Stimulated activated CD4-positive, alpha-beta T cell treated with anti-CD3 and anti-CD28 coated beads, Interleukin-12 subunit alpha, Interleukin-12 subunit beta, amount 100 ng/mL, for 48 hours (primary cell): Measurements from ENCODE around the gene KRTAP2-4.
"Not testable (repeated sequence)": the region's sequence is repeated elsewhere in the genome, so short reads cannot be mapped to it uniquely, and the experiment has no call there.

Source experiments
- DNase-seq, 3 donors: peaks; one replicate each; pipeline ENCODE4 v3.0.0-alpha.2; 2020; ENCODE audit warnings: low read depth in 2 of 3, low spot score in 1 of 3

The KRTAP2-4 gene

GRCh38 chr17:41071606-41072360 lies 6.1 kb upstream of the KRTAP2-4 start:
- DNase-seq: no peak

- DNase-seq: no peak
Measured at GRCh38 chr17:41069031-41069430, 3.4 kb upstream of the KRTAP2-4 start.

GRCh38 chr17:41067281-41067680 lies 1.6 kb upstream of the KRTAP2-4 start:
- no peak for DNase-seq

- not testable (repeated sequence) for DNase-seq
Measured at GRCh38 chr17:41065016-41065689, 526 bp downstream of the KRTAP2-4 start.

GRCh38 chr17:41064301-41064700 lies 1.4 kb downstream of the KRTAP2-4 start:
- no peak for DNase-seq

DNA sequence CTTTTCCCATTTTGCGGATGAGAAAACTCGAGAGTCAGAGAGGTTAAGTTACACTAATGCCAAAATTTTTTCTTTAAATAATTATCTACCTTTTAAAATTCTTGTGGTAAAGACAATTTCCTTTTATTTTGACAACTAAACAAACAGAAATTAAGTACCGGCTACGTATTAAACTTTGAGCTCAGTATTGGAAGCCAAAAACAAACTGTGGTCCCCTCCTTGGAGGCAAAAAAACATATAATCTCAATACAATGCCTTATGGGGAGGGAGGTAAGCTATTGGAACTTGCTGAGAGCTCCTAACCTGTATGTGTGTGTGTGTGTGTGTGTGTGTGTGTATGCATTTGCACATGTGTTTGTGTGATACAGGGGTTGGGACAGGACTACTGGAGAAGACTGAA lies 2.2 kb downstream of the KRTAP2-4 start:
- DNase-seq: no peak

- no peak for DNase-seq
Measured at GRCh38 chr17:41061964-41062363, 3.7 kb downstream of the KRTAP2-4 start.

- no peak for DNase-seq
Measured at GRCh38 chr17:41060052-41060604, 5.6 kb downstream of the KRTAP2-4 start, which contains the start of gene KRTAP2-3. Gene KRTAP2-3, minus strand, starts transcription at chr17:41060114. Its CDS starts 64 bp downstream, at chr17:41060050.

- not testable (repeated sequence) for DNase-seq
Measured at GRCh38 chr17:41059276-41060051, 6.2 kb downstream of the KRTAP2-4 start.

GRCh38 chr17:41058741-41059140 lies 6.9 kb downstream of the KRTAP2-4 start:
- DNase-seq: no peak

DNA sequence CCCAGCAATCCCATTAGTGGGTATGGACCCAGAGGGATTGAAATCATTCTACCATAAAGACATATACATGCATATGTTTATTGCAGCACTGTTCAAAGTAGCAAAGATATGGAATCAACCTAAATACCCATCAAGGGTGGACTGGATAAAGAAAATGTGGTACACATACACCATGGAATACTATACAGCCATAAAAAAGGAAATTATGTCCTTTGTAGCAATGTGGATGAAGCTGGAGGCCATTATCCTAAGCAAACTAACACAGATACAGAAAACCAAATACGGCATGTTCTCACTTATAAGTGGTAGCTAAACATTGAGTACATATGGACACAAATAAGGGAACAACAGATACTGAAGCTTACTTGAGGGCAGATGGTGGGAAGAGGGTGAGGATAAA lies 8.1 kb downstream of the KRTAP2-4 start:
- no peak for DNase-seq

DNA sequence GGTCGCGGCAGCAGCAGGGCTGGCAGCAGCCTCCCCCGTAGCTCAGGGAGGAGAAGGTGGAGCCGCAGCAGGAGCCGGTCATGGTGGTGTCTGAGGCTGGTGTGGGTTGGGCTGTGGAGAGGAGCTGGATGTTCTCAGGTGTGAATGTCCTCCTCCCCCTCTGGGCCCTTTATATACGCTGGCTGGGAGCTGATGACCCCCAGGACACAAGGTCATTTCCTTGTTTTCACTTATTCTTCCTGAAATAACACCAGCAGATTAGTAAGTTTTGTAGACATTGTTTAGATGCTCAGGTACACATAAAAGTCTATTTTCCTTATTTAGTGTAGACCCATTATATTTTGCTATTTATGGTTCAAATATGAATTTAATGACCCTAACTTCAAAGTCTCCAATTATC lies 10.5 kb downstream of the KRTAP2-4 start, which contains the start of gene KRTAP2-2:
Gene KRTAP2-2, minus strand, starts transcription at position 101 of the 400 bp plus-strand sequence. Its CDS starts 19 bp downstream, at position 82.
- not testable (repeated sequence) for DNase-seq

DNA sequence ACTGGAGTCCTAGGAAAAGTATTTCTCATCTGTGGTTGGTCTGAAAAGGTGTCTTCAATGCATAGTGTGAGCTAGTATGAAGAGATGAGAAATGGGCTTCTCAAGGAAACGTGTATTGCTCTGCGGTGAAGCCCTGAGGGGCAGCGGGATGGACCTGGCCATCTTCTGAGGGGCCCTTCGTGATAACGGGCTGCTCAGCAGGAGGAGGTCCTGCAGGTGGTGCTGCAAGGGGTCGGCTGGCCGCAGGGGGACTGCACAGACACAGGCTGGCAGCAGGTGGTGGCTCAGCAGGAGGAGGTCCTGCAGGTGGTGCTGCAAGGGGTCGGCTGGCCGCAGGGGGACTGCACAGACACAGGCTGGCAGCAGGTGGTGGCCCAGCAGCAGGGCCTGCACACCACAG lies 11.1 kb downstream of the KRTAP2-4 start:
- DNase-seq: not testable (repeated sequence)

GRCh38 chr17:41054025-41054424 lies 11.7 kb downstream of the KRTAP2-4 start:
- DNase-seq: no peak

- DNase-seq: no peak
Measured at GRCh38 chr17:41052566-41052965, 13.1 kb downstream of the KRTAP2-4 start.

GRCh38 chr17:41049110-41049509 lies 16.6 kb downstream of the KRTAP2-4 start:
- no peak for DNase-seq

DNA sequence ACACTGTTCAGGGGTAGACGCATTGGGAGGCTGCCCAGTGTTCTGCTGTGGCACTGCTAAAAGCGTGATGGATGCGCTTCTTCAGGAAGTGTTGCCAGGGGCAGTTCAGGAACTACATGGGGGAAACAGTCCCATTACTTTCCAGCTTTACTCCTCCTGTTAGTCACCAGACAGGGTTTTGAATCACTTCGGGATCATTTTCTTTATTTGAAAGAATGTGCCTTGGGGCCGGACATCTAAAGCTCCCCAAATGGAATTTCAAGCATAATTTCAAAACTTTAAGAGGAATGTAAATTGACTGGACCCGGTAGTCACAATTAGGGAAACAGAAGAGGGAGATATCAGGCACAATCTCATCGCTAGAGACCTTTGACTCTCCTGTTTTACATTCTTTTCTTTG lies 17.2 kb downstream of the KRTAP2-4 start:
- DNase-seq: no peak

DNA sequence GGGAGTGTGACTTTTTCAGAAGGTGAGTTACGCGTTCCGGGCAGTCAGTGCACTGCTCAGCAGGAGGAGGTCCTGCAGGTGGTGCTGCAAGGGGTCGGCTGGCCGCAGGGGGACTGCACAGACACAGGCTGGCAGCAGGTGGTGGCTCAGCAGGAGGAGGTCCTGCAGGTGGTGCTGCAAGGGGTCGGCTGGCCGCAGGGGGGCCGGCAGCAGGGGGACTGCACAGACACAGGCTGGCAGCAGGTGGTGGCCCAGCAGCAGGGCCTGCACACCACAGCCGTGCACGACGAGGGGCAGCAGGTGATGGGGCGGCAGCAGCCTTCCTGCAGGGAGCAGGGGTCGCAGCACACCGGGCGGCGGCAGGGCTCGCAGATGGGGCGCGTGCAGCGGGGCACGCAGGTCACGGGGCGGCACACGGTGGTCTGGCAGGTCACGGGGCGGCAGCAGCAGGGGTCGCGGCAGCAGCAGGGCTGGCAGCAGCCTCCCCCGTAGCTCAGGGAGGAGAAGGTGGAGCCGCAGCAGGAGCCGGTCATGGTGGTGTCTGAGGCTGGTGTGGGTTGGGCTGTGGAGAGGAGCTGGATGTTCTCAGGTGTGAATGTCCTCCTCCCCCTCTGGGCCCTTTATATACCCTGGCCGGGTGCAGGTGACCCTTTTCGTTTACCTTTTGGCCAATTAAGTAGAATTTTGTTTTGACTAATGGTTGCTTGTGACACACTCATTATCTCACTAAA lies 18.8 kb downstream of the KRTAP2-4 start, which contains the start of gene KRTAP2-1:
Gene KRTAP2-1, minus strand, starts transcription at position 582 of the 731 bp plus-strand sequence. Its CDS starts 49 bp downstream, at position 533.
- DNase-seq: not testable (repeated sequence)

DNA sequence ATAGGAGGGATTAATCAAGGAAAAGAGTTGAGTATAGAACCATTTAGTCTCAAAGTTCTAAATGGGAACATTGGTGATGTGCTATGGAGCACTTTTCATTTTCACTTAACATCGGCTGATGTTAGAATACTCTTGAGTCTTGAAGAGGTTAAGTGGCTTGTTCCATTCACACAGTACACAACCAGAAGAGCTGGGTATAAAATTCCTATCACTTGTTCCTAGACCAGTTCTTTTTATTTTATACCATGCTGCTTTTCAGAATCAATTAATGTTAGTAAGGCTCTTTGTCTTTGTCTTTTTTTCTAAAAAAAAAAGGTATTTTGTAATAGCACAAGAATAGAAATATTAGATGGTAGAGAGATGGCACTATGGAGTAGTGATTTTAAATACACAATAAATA lies 22.7 kb downstream of the KRTAP2-4 start:
- no peak for DNase-seq

DNA sequence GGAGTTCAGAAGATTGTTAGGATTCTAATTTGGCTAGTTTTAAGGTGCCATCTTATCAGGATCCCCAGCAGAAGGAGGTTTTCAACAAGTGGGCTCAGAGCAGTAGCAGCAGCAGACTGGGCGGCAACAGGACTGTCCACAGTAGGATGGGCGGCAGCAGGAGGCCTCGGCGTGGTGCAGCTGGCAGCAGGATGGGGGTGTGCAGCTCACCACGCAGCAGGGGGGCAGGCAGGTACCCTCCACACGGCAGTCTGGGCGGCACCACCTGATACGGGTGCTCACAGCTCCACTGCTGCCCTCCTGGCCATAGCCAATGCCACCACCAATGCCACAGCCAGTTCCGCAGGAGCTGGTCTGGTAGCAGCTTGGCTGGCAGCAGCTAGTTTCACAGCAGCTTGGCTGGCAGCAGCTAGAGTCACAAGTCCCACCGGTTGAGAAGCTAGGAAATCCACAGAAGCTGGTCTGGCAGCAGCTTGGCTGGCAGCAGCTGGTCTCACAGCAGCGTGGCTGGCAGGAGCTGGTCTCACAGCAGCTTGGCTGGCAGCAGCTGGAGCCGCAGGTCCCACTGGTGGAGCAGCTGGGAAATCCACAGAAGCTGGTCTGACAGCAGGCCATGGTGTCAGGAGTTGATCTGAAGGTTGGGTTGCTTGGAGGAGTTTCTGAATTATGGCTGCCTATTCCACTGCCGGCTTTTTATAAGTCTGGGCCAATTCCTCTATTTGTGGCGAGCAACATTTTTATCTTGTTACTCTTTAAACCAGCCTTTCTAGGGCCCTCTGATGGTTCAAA lies 24.7 kb downstream of the KRTAP2-4 start, which contains the start of gene KRTAP1-1:
Gene KRTAP1-1, minus strand, starts transcription at position 668 of the 789 bp plus-strand sequence. Its CDS starts 53 bp downstream, at position 615.
- DNase-seq: not testable (repeated sequence)
